ENCODE results near the gene NDST1. TPM values are rescaled to one million over a fixed set of nuclear protein-coding genes. Genes with fewer than 3 reads are reported as not detected.

The NDST1 gene
- total RNA-seq, 1 experiment from 2014 or later: 42.6 TPM

DNA sequence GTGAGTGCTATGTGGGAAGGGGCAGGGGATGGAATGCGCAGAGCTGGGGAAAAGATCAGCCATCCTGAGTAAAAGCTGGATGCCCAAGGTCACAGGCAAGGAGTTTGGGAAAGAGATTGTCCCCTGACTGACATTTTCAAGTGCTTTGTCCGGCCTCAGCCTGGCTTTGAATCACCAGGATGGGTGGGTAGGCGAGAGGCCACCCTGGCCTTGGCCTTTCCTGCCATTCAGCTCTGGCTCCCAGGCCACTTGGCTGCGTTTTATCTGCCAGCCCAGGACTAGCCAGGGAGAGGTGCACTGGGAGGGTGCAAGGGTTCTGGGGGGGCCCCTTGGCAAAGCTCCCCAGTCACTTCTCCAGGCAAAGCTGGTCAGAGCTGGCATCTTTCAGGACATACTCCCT lies 95.1 kb downstream of the NDST1 start:
- Histone ChIP-seq H3K9ac (ENCODE audit: low read length) (no peak overlapping the region), H3K9me2 (replicated peaks; ENCODE audit: low read length) (no peaks in the 10 kb centered on the region), H2AFZ (ENCODE audit: low read length) (no peak overlapping the region), H3K27me3 (ENCODE audit: low read length) (no peaks in the 10 kb centered on the region), H3K4me3 (ENCODE audit: low read length) (no peak overlapping the region), H3K27ac (ENCODE audit: low read length) (no peak overlapping the region), H4K20me1 (ENCODE audit: low read length) (no peaks in the 10 kb centered on the region), H3F3A (ENCODE audit: low read length, unreplicated experiment) (no peaks in the 10 kb centered on the region), H3K79me2 (ENCODE audit: low read length) (no peaks in the 10 kb centered on the region), H3K9me3 (ENCODE audit: low read length) (no peaks in the 10 kb centered on the region), H3K4me2 (ENCODE audit: low read length) (no peak overlapping the region), H3K4me1 (ENCODE audit: insufficient read depth, low read length) (peaks cover 5% of the 10 kb centered on the region; the same call in 1 of the 2 replicates), H3K36me3 (ENCODE audit: low read depth, low read length) (no peaks in the 10 kb centered on the region)
- TF ChIP-seq EZH2phosphoT487 (IDR thresholded peaks at IDR 0.05; ENCODE audit: borderline replicate concordance, low read length): no peak
- TF ChIP-seq, protein P1, sequence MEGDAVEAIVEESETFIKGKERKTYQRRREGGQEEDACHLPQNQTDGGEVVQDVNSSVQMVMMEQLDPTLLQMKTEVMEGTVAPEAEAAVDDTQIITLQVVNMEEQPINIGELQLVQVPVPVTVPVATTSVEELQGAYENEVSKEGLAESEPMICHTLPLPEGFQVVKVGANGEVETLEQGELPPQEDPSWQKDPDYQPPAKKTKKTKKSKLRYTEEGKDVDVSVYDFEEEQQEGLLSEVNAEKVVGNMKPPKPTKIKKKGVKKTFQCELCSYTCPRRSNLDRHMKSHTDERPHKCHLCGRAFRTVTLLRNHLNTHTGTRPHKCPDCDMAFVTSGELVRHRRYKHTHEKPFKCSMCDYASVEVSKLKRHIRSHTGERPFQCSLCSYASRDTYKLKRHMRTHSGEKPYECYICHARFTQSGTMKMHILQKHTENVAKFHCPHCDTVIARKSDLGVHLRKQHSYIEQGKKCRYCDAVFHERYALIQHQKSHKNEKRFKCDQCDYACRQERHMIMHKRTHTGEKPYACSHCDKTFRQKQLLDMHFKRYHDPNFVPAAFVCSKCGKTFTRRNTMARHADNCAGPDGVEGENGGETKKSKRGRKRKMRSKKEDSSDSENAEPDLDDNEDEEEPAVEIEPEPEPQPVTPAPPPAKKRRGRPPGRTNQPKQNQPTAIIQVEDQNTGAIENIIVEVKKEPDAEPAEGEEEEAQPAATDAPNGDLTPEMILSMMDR (conservative IDR thresholded peaks at IDR 0.05; ENCODE audit: low read depth, low read length): no peak
- TF ChIP-seq EZH2 (IDR thresholded peaks at IDR 0.05; ENCODE audit: low read length, unreplicated experiment): no peak
- ATAC-seq (no peak), DNase-seq (no peak)
- BruUV-seq (replicated peaks): no TSS peak
- intact Hi-C loops (cut with micrococcal nuclease): no loop called here
- CTCF ChIA-PET: no interaction called here
- POLR2A ChIA-PET (ENCODE audit: unreplicated experiment): no interaction called here

DNA sequence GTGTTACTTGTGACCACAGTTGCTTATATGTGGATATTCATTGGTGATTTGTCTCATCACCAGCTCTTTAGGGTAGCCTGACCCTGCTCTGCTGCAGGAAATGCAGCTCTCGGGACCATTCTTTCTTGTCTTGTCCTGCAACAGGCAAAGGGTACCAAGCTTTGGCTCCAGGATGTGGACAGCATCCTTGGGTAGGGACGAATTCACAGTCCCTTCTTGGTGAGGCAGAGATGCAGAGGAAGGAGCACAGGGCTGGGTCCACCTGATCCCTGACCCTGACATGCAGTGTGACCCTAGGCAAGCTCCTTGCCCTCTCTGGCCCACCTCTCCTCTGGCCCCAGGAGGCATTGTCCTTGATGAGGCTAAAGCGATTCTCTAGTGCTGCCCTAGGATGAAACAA lies 95.6 kb downstream of the NDST1 start:
- Histone ChIP-seq H3F3A (ENCODE audit: low read length, unreplicated experiment) (no peaks in the 10 kb centered on the region), H3K27me3 (ENCODE audit: low read length) (no peaks in the 10 kb centered on the region), H3K9ac (ENCODE audit: low read length) (no peak overlapping the region), H3K4me2 (ENCODE audit: low read length) (no peak overlapping the region), H3K9me3 (ENCODE audit: low read length) (no peaks in the 10 kb centered on the region), H3K79me2 (ENCODE audit: low read length) (no peaks in the 10 kb centered on the region), H4K20me1 (ENCODE audit: low read length) (no peaks in the 10 kb centered on the region), H3K9me2 (replicated peaks; ENCODE audit: low read length) (no peaks in the 10 kb centered on the region), H3K4me3 (ENCODE audit: low read length) (no peak overlapping the region), H3K36me3 (ENCODE audit: low read depth, low read length) (no peaks in the 10 kb centered on the region), H3K4me1 (ENCODE audit: insufficient read depth, low read length) (peaks cover 5% of the 10 kb centered on the region; the same call in 1 of the 2 replicates), H3K27ac (ENCODE audit: low read length) (no peak overlapping the region), H2AFZ (ENCODE audit: low read length) (no peak overlapping the region)
- intact Hi-C loops (cut with micrococcal nuclease): no loop called here
- no peak for ATAC-seq
- TF ChIP-seq EZH2phosphoT487 (IDR thresholded peaks at IDR 0.05; ENCODE audit: borderline replicate concordance, low read length): no peak
- TF ChIP-seq, protein P1 (conservative IDR thresholded peaks at IDR 0.05; ENCODE audit: low read depth, low read length): no peak
- no peak for TF ChIP-seq EZH2 (IDR thresholded peaks at IDR 0.05; ENCODE audit: low read length, unreplicated experiment)
- ChIA-PET POLR2A (ENCODE audit: unreplicated experiment) (no interaction called here), CTCF (no interaction called here)
- no peak for DNase-seq
- no TSS peak for BruUV-seq (replicated peaks)

DNA sequence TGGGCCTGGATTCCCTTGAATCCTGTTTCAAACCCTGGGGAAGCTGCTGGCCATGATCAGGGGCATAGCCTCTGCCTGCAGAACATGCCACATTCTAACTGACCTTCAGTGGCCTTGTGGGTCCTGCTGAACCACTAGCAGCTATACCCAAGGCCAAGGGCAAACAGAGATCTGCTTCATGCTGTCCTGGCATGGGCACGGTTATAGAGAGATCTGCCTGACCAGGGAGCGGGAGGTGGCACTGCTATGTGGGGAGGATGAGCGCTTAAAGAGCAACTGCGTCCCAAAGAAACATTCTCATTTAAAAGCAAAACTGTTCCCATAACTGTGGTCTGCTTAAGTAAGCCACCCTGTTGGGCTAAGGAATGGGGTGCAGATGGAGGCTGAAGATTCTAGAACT lies 96.1 kb downstream of the NDST1 start:
- Histone ChIP-seq H3K4me2 (ENCODE audit: low read length) (no peak overlapping the region), H3K27me3 (ENCODE audit: low read length) (no peaks in the 10 kb centered on the region), H3K9me2 (replicated peaks; ENCODE audit: low read length) (no peaks in the 10 kb centered on the region), H2AFZ (ENCODE audit: low read length) (no peak overlapping the region), H3K9me3 (ENCODE audit: low read length) (no peaks in the 10 kb centered on the region), H3K4me1 (ENCODE audit: insufficient read depth, low read length) (peaks cover 5% of the 10 kb centered on the region; the same call in 1 of the 2 replicates), H4K20me1 (ENCODE audit: low read length) (no peaks in the 10 kb centered on the region), H3K27ac (ENCODE audit: low read length) (no peak overlapping the region), H3F3A (ENCODE audit: low read length, unreplicated experiment) (no peaks in the 10 kb centered on the region), H3K36me3 (ENCODE audit: low read depth, low read length) (no peaks in the 10 kb centered on the region), H3K4me3 (ENCODE audit: low read length) (no peak overlapping the region), H3K79me2 (ENCODE audit: low read length) (no peaks in the 10 kb centered on the region), H3K9ac (ENCODE audit: low read length) (no peak overlapping the region)
- BruUV-seq (replicated peaks): no TSS peak
- POLR2A ChIA-PET (ENCODE audit: unreplicated experiment): no interaction called here
- ATAC-seq (no peak), DNase-seq (no peak)
- TF ChIP-seq, protein P1 (conservative IDR thresholded peaks at IDR 0.05; ENCODE audit: low read depth, low read length): no peak
- TF ChIP-seq EZH2 (IDR thresholded peaks at IDR 0.05; ENCODE audit: low read length, unreplicated experiment) (no peak), EZH2phosphoT487 (IDR thresholded peaks at IDR 0.05; ENCODE audit: borderline replicate concordance, low read length) (no peak)
- CTCF ChIA-PET: no interaction called here
- intact Hi-C loops (cut with micrococcal nuclease): no loop called here
